Hematopoietic multipotent progenitor cell treated with erythropoietin and hydrocortisone succinate and interleukin-3 and kit ligand, for 4 days (in vitro differentiated cells): ENCODE measurements around the gene PCDHA11.
"Not testable (repeated sequence)": the region's sequence is repeated elsewhere in the genome, so short reads cannot be mapped to it uniquely, and the experiment has no call there.

Source experiments
- DNase-seq: peaks from one replicate; pipeline ENCODE4 v3.0.0-alpha.2; 2015

Gene PCDHA11

GRCh38 chr5:140849831-140850634, 18.7 kb upstream of the PCDHA11 start:
- DNase-seq = not testable (repeated sequence)

GRCh38 chr5:140855772-140856674, 12.7 kb upstream of the PCDHA11 start, which contains the start of gene PCDHA10:
PCDHA10 (plus strand) TSS chr5:140855897; CDS start chr5:140856049, 152 bp downstream.
- DNase-seq = peak; percentile 12

- no peak for DNase-seq
Measured at GRCh38 chr5:140857177-140857986, 11.4 kb upstream of the PCDHA11 start.

- DNase-seq = no peak
Measured at GRCh38 chr5:140857987-140858240, 10.8 kb upstream of the PCDHA11 start.

GRCh38 chr5:140862441-140863295, 6.1 kb upstream of the PCDHA11 start:
- DNase-seq = no peak

GRCh38 chr5:140869555-140869886, 764 bp downstream of the PCDHA11 start:
- no peak for DNase-seq

GRCh38 chr5:140870221-140871201, 1.8 kb downstream of the PCDHA11 start:
- DNase-seq = no peak

GRCh38 chr5:140875085-140876065, 6.6 kb downstream of the PCDHA11 start, which contains the start of gene PCDHA12:
PCDHA12 (plus strand) TSS chr5:140875308; CDS start chr5:140875473, 165 bp downstream.
- DNase-seq = no peak

- DNase-seq = not testable (repeated sequence)
Measured at GRCh38 chr5:140876541-140877261, 7.9 kb downstream of the PCDHA11 start.

GRCh38 chr5:140877262-140877581, 8.5 kb downstream of the PCDHA11 start:
- no peak for DNase-seq

GRCh38 chr5:140881889-140882590, 13.3 kb downstream of the PCDHA11 start, which contains the start of gene PCDHA13:
PCDHA13 (plus strand) TSS chr5:140882124; CDS start chr5:140882269, 145 bp downstream.
- DNase-seq = peak; percentile 24

- DNase-seq = no peak
Measured at GRCh38 chr5:140882591-140882899, 13.8 kb downstream of the PCDHA11 start.

GRCh38 chr5:140883373-140883772, 14.6 kb downstream of the PCDHA11 start:
- DNase-seq = no peak

- DNase-seq = no peak
Measured at GRCh38 chr5:140883927-140884697, 15.4 kb downstream of the PCDHA11 start.

- no peak for DNase-seq
Measured at GRCh38 chr5:140916325-140916724, 47.6 kb downstream of the PCDHA11 start.
